Spinal cord (tissue), 10 donors: ENCODE measurements around the gene SPINK2. TPM values are rescaled to one million over a fixed set of nuclear protein-coding genes. Genes with fewer than 3 reads are reported as not detected.

Experiments used
- DNase-seq, 6 donors: peaks; one replicate each; pipeline versions ENCODE4 v3.0.0 to v3.0.0-alpha.2; 2013 to 2015; ENCODE audit warnings: low spot score in 6 of 6, low read depth in 4 of 6
- H3K27ac ChIP-seq: one replicate; pipeline ENCODE4 v1.5.1; 2013; ENCODE audit warnings: low read depth, low read length, control low read depth
- H3K27me3 ChIP-seq: one replicate; pipeline ENCODE4 v1.6.1; 2013; ENCODE audit warnings: low read length; ENCODE audit not compliant: control insufficient read depth, insufficient read depth
- H3K36me3 ChIP-seq: one replicate; pipeline ENCODE4 v1.6.1; 2013; ENCODE audit warnings: low read length; ENCODE audit not compliant: control insufficient read depth, insufficient read depth
- H3K4me1 ChIP-seq: one replicate; pipeline ENCODE4 v1.6.1; 2013; ENCODE audit warnings: low read length; ENCODE audit not compliant: control insufficient read depth, insufficient read depth
- H3K4me3 ChIP-seq: one replicate; pipeline ENCODE4 v1.5.1; 2013; ENCODE audit warnings: low read depth, low read length, control low read depth
- H3K9me3 ChIP-seq: one replicate; pipeline ENCODE4 v1.6.1; 2013; ENCODE audit warnings: low read length; ENCODE audit not compliant: control insufficient read depth, insufficient read depth
- whole genome bisulfite sequencing: methylation state at CpG from one replicate; pipeline ENCODE4 v1.1.5; 2013; ENCODE audit warnings: missing lambda C conversion rate; ENCODE audit not compliant: insufficient coverage; 5-methylcytosine and 5-hydroxymethylcytosine counted together
- long read RNA-seq, 4 donors: transcript quantifications; one replicate each; lab custom pipeline, GENCODE V29; 2026
- polyA plus RNA-seq, 2 donors: library from polyadenylated mRNA; unstranded; fragments of 120-200 nt; gene quantifications; one replicate each; pipeline ENCODE4 v1.2.1, GENCODE V29; 2013; ENCODE audit not compliant: insufficient read length in 2 of 2
- total RNA-seq, 2 donors: library from RNA; depleted of rRNA in 1 of 2; stranded (reverse); fragments of 120-200 nt in 1 of 2; fragments of >200 nt in 1 of 2; gene quantifications; one replicate each; pipeline versions ENCODE4 v1.2.3 to v1.2.4, GENCODE V29; 2013 to 2014
- donor health status: healthy.

Gene SPINK2
- total RNA-seq (under 1 TPM in 1 of 2 donors, not detected in 1; 0.44 TPM), polyA plus RNA-seq (1 to 10 TPM; 1.3 to 1.6 TPM)
- long read RNA-seq, donor 1, result 0 reads
- long read RNA-seq, donor 2, result 0 reads
- long read RNA-seq, donor 3, result 0 reads
- long read RNA-seq, donor 4, result 0 reads

DNA sequence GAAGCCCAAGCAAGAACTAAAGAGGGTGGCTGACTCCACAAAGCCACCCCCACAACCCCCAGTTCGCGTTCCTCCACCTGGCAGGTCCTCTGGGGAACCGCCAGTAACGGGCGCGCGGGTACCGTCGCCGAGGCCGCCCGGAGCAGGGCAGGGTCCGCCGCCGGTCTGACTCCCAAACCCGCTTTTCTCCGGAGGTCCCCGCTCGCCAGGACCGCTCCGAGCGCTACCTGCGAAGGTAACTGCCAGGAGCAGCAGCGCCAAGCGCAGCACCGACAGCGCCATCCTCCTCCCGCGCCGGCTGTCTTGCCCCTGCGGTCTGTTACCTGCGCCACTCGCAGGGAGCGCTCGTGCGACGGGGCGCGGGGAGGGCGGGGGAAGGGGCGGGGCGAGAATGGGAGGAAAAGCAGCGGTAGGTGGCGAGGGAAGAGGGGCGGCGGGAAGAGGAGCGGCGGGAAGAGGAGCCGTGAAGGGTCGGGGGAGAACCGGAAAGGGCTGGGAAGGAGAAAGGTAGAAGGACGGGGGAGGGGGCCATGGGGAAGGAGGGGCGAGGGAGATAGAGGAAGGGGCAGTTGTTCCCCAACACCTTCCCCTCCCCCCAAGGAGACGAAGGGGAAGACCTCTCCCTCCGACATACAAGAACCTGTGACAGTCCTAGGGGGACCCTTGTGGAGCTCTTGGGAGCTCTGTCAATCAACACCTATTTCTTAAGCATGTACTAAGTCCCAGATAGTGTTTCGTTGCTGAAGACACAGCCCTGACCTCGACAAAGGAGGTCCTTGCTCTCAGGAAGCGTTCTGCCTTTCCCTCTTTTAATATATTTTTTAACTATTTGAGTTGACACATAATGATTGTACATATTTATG is at the start of gene SPINK2:
TSS of gene SPINK2 (minus strand) at position 321 of the 863 bp plus-strand sequence. CDS start at position 282, 39 bp downstream.
- Histone ChIP-seq H3K27me3 (peaks cover 20% of the 10 kb centered on the region), H3K9me3 (no peaks in the 10 kb centered on the region), H3K27ac (no peak within 1 kb of the TSS), H3K36me3 (no peaks in the 10 kb centered on the region), H3K4me1 (peaks cover 9% of the 10 kb centered on the region), H3K4me3 (peak within 1 kb of the TSS; percentile 38)
- peak in 2 of 6 donors; percentile 21 to 43 for DNase-seq
- WGBS, result under 1% methylated on average over 40 of the region's 58 CpGs

GRCh38 chr4:56870946-56871345 is 49.4 kb upstream of the SPINK2 start:
- WGBS, result 60% methylated on average over 1 of the region's 4 CpGs
- H3K4me1 ChIP-seq, result peaks cover 8% of the 10 kb centered on the region
- no peaks in the 10 kb centered on the region for H3K27me3 ChIP-seq
- no peaks in the 10 kb centered on the region for H3K9me3 ChIP-seq
- H3K27ac ChIP-seq, result peak overlapping the region; percentile 27
- peak in 3 of 6 donors; percentile 35 to 91 (median 68) for DNase-seq
- H3K36me3 ChIP-seq, result no peaks in the 10 kb centered on the region
- no peak overlapping the region for H3K4me3 ChIP-seq

DNA sequence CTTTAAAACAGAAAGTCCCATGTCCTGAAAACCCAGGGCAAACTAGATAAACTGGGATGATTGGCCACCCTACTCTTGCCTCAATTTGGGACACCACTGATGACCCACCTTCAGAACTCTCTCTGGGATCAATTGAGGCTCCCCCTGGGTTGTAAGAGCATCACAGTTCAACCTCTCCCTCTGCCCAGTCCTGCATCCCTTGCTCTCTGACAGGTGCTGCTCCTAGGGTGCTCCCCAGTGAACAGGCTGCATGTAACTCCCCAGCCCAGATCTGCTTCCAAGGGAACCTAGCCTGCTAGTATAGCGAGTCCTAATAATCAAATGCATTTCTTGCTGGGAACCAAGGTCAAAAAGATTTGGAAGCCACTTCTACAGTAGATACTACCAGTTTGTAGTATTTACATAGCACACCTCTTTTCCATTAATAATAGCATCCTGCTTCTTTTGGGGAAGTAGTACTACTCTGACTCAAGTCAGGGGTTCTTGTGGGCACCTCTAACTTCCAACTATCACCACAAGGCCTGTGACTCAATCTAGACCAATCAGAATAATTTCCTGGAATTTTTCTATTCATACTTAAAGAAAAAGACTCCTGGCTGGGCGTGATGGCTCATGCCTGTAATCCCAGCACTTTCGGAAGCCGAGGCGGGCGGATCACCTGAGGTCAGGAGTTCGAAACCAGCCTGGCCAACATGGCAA is 42.1 kb upstream of the SPINK2 start:
- 74% methylated on average over 3 of the region's 7 CpGs for WGBS
- no peak overlapping the region for H3K27ac ChIP-seq
- DNase-seq, result no peak
- H3K36me3 ChIP-seq, result no peaks in the 10 kb centered on the region
- no peaks in the 10 kb centered on the region for H3K27me3 ChIP-seq
- H3K9me3 ChIP-seq, result no peaks in the 10 kb centered on the region
- H3K4me3 ChIP-seq, result no peak overlapping the region
- no peaks in the 10 kb centered on the region for H3K4me1 ChIP-seq

DNA sequence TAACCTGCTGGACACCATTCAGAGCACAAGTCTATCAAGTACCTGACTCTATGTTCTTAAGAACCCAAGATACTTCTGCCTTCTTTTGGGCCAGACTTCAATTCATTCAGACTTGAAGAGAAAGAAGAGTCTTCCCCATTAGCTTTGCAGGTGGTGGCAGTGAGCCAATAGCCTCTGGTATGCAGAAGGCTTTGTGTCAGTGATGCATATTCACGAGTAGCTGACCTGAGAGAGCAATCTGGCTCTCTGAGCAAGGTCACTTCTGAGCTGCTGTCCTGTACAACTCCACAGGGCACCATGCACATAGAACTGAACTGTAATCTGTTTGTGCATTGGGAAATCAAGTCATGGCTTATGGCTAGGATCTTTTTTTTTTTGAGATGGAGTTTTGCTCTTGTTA is 39.9 kb upstream of the SPINK2 start:
- Histone ChIP-seq H3K4me1 (no peaks in the 10 kb centered on the region), H3K27ac (no peak overlapping the region), H3K4me3 (no peak overlapping the region), H3K27me3 (no peaks in the 10 kb centered on the region), H3K9me3 (no peaks in the 10 kb centered on the region), H3K36me3 (no peaks in the 10 kb centered on the region)
- peak in 1 of 6 donors; percentile 32 for DNase-seq
- WGBS, result no CpG with 5 or more reads among the region's 1 CpG

GRCh38 chr4:56860781-56861180 is 39.3 kb upstream of the SPINK2 start:
- 100% methylated on average over 1 of the region's 3 CpGs for WGBS
- no peak for DNase-seq
- Histone ChIP-seq H3K27ac (no peak overlapping the region), H3K36me3 (no peaks in the 10 kb centered on the region), H3K27me3 (no peaks in the 10 kb centered on the region), H3K4me1 (no peaks in the 10 kb centered on the region), H3K9me3 (no peaks in the 10 kb centered on the region), H3K4me3 (no peak overlapping the region)

GRCh38 chr4:56859841-56860240 is 38.3 kb upstream of the SPINK2 start:
- Histone ChIP-seq H3K27ac (no peak overlapping the region), H3K27me3 (no peaks in the 10 kb centered on the region), H3K4me1 (no peaks in the 10 kb centered on the region), H3K4me3 (no peak overlapping the region), H3K36me3 (no peaks in the 10 kb centered on the region), H3K9me3 (no peaks in the 10 kb centered on the region)
- no CpG with 5 or more reads among the region's 5 CpGs for WGBS
- DNase-seq, result no peak

DNA sequence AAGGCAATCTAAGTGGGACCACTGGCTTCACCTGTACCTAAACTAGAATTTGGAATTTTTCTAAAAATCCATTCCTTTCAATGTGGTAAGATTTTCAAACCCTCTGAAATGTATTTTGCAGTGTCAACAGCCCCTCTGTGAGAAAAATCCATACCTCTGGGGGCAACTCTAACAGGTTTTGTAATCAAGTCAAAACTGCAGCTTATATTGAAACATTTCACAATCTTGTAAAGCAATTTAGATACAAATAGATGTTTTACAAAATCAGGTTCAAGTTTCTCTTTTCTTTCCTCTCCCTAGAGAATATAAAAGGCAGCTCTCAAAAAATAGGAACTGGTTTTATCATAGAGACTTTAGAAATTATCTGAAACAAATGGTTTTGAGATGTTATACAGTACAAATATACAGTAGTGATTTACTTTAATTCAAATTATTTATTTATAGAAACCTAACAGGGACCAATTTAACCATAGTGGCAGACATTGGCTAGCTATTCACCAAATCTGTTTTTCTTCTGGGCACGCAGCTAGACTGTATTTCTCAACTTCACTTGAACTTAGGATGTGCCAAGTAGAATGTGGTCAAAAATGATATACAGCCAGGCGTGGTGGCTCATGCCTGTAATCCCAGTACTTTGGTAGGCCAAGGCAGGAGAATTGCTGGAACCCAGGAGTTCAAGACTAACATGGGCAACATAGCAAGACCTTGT is 36.3 kb upstream of the SPINK2 start:
- Histone ChIP-seq H3K4me3 (no peak overlapping the region), H3K4me1 (no peaks in the 10 kb centered on the region), H3K27ac (no peak overlapping the region), H3K36me3 (no peaks in the 10 kb centered on the region), H3K9me3 (no peaks in the 10 kb centered on the region), H3K27me3 (no peaks in the 10 kb centered on the region)
- DNase-seq, result no peak
- WGBS, result 89% methylated on average over 1 of the region's 2 CpGs

DNA sequence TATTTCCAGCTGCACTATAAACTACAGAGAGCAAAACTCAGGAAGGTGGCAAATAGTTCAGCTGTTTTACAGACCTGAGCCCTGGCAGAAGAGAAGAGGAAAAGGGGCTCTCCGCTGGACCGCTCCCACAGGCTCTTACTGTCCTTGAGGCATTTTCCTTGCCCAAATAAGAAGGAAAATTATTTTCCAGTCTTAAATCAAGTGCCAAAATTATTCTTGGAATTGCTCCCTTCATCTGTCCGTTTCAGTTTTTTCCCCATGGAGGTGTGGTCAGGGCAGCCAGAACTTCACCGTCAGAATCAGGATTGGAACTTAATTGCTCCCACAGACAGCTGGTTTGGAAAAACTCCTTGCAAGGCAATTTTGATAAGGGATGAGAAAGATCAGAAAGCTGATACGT is 35.2 kb upstream of the SPINK2 start:
- WGBS, result no CpG with 5 or more reads among the region's 5 CpGs
- no peaks in the 10 kb centered on the region for H3K27me3 ChIP-seq
- no peak overlapping the region for H3K27ac ChIP-seq
- no peak for DNase-seq
- H3K4me3 ChIP-seq, result no peak overlapping the region
- H3K36me3 ChIP-seq, result no peaks in the 10 kb centered on the region
- H3K4me1 ChIP-seq, result no peaks in the 10 kb centered on the region
- no peaks in the 10 kb centered on the region for H3K9me3 ChIP-seq

GRCh38 chr4:56850910-56851309 is 29.4 kb upstream of the SPINK2 start:
- no peak overlapping the region for H3K4me3 ChIP-seq
- WGBS, result no CpG with 5 or more reads among the region's 1 CpG
- H3K27ac ChIP-seq, result no peak overlapping the region
- H3K36me3 ChIP-seq, result no peaks in the 10 kb centered on the region
- no peak for DNase-seq
- H3K27me3 ChIP-seq, result no peaks in the 10 kb centered on the region
- H3K4me1 ChIP-seq, result no peaks in the 10 kb centered on the region
- H3K9me3 ChIP-seq, result no peaks in the 10 kb centered on the region
